GM18505 (cell line): ENCODE data around the gene CGN.

Experiments
- ATAC-seq: cut with Tn5 transposase; IDR thresholded peaks from one replicate; pipeline ENCODE4 v1.9.1; 2021; ENCODE audit not compliant: unreplicated experiment
- POLR2A ChIP-seq: IDR thresholded peaks from 4 replicates; pipeline ENCODE4 v1.6.1; 2011; ENCODE audit warnings: borderline replicate concordance; ENCODE audit not compliant: insufficient read depth, insufficient read length; ENCODE audit errors: extremely low read depth

Gene CGN

DNA sequence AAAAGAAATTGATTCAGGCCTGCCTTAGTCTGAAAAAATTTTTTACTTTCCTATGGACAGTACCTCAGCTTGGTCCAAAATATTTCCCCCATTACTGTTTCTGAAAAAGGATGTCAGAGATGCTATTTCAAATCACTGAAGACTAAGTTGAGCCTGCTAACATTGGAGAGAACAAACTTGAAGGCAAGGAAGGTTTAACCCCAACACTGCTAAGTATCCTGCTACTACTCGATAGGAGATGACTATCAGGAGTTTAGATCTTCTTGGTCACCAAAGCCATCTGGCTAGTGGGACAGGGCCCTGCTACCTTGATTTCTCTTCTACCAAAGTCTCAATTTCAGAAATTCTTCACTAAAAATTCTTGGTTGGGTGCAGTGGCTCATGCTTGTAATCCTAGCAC lies 29.2 kb upstream of the CGN start:
- no peak for ATAC-seq
- TF ChIP-seq POLR2A = no peak

- no peak for ATAC-seq
- TF ChIP-seq POLR2A = no peak
Measured at GRCh38 chr1:151485685-151486255, 25.4 kb upstream of the CGN start.

- no peak for TF ChIP-seq POLR2A
- no peak for ATAC-seq
Measured at GRCh38 chr1:151486557-151486956, 24.6 kb upstream of the CGN start.

- ATAC-seq = no peak
- no peak for TF ChIP-seq POLR2A
Measured at GRCh38 chr1:151491641-151492040, 19.5 kb upstream of the CGN start.

DNA sequence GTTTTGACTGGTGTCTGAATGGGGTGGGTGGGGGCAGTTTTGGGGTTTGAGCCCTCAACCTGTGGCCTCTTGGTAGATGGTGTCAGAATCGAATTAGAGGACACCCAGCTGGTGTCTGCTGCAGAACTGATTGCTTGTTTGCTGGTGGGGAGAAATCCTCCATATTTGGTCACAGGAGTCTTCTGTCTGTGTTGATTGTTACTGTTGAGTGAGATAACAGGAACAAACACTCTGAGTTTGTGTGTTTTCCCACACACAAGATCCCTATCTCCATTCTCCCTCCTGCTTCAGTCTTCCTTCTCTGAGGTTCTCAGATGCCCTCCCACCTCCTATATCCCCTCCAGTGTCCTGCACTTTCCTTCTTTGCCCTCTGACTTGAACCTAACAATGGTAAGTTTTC lies 19.1 kb upstream of the CGN start:
- no peak for ATAC-seq
- no peak for TF ChIP-seq POLR2A

DNA sequence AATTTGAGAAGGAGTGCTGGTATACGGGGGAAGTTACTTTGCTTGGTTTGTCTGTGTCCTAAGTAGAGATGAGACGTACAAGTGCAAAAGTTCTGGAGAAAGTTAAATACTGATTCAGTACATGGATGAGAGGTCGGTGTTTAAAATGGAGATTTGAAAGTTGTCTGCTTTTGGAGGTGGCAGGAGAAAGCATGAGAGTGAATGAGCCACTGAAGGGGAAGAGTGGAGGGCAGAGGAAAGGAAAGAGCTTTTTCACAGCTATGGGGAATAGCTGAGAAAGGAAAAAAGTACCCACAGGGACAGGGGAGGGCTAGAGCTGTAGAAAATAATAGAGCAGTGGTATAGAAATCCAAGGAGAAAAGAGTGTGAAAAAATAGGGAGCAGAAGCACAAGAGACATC lies 18.1 kb upstream of the CGN start:
- no peak for TF ChIP-seq POLR2A
- no peak for ATAC-seq

DNA sequence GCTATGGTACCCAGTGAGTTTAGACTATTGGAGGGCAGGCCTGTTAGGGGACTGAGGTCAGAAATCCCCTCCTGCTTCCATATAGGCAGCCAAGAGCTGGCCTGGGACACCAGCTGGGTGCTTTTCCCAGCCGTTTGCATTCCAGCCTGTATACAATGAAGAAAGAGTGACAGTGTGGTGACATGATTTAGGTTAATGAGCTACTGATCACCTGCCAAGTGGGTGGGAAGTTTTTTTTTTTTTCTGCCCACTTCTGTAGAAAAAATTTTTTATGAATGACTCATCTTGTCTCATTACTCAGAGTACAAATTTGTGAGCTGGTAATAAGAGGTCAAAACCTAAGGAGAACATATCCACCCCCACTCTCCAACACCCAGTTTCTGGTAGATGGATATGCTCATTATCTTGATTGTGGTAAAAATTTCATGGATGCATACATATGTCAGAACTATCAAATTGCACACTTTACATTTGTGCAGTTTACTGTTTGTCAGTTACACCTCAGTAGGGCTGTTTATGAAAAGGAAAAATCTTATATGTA lies 16.4 kb upstream of the CGN start:
- ATAC-seq = no peak
- TF ChIP-seq POLR2A = no peak

- ATAC-seq = no peak
- TF ChIP-seq POLR2A = no peak
Measured at GRCh38 chr1:151495316-151495715, 15.9 kb upstream of the CGN start.

GRCh38 chr1:151499365-151499764 lies 11.8 kb upstream of the CGN start:
- no peak for ATAC-seq
- TF ChIP-seq POLR2A = no peak

DNA sequence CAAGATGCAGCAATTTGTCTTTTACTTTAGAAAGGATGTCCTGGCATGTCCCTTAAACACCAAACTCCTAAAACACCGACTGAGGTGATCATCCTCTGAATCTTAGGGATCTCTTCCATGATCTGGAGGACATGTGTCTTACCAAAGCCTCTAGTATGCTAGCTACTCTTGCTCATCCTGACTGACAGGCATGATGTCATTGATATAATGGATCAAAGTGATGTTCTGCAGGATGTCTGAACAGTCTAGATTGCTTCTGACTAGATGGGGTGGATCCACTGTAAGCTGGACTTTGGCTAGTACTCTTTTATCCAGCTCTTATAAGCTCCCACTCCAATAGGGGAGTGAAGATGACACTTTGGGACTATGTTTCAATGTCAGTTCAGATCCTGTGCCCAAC lies 11.3 kb upstream of the CGN start:
- TF ChIP-seq POLR2A = no peak
- no peak for ATAC-seq

- no peak for TF ChIP-seq POLR2A
- no peak for ATAC-seq
Measured at GRCh38 chr1:151501474-151501873, 9.7 kb upstream of the CGN start.

- no peak for TF ChIP-seq POLR2A
- no peak for ATAC-seq
Measured at GRCh38 chr1:151502035-151502700, 9.0 kb upstream of the CGN start.

DNA sequence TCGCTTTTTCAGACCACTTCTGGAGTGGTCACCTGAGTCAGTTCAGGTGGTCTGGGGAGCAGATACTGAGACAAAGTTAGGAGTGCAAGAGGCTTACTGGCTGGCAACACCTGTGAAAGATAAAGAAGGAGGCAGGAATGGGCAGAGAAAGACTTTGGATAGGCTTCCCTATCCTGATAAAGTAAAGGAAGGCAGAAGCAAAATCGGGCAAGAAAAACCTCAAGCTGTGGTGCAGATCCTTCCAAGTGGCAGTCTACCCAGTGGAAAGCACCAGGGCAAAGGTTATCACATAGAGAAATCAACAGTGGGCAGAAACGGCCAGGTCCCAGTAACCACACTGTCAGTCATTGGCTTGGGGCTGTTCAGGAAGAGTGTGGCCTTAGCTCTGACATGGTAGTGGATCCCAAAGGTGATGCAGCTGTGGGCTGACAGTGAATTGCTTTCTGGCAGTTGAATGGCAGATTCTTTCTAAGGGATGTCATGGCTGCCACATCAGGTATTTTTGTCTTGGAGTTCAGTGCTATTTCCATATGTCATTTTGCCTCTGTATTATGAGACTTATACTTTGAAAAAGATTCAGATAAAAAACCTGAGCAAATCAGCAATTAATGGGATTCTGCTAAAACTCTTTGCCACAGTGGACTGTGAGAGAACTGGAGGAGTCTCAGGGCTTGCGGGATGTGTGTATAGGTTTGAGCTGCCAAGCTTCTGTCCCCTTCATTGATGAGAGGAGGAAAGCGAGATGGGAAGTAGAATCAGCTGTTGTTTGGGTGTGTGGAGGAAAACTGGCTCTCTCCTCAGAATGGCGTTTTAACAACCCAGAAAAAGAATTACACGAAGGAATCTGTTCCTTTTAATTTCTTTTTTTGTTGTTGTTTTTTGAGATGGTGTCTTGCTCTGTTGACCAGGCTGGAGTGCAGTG lies 8.1 kb upstream of the CGN start:
- no peak for ATAC-seq
- TF ChIP-seq POLR2A = no peak
